Caco-2 (cell line): ENCODE measurements around the gene AK2. TPM values are rescaled to one million over a fixed set of nuclear protein-coding genes. Genes with fewer than 3 reads are reported as not detected.

Experiments used
- BruUV-seq: library from RNA; stranded (reverse); fragments of 400-500 nt; replicated peaks from 2 replicates; lab custom pipeline; 2021; lab: Mats Ljungman, UMichigan
- CTCF ChIA-PET: fragments of 300-600 bp; sonication (Branson Sonifier 250); formaldehyde crosslinking; loops from one replicate; lab custom pipeline; 2022; ENCODE audit warnings: antibody characterized with exemption; lab: Charles Lee
- POLR2A ChIA-PET: fragments of 300-600 bp; sonication (Branson Sonifier 250); formaldehyde crosslinking; loops from one replicate; lab custom pipeline; 2022; ENCODE audit warnings: antibody characterized with exemption; lab: Charles Lee
- DNase-seq, 2 experiments: peaks; one replicate each; pipeline versions ENCODE4 v3.0.0 to v3.0.0-alpha.2; 2020 to 2022
- H3K27me3 ChIP-seq: replicated peaks from 2 replicates; pipeline ENCODE4 v1.6.0; 2011; ENCODE audit warnings: low read length; ENCODE audit not compliant: control insufficient read depth, insufficient read depth
- H3K36me3 ChIP-seq: 2 replicates; pipeline ENCODE4 v1.5.1; 2011; ENCODE audit warnings: low read length; ENCODE audit not compliant: control insufficient read depth, insufficient read depth
- H3K4me1 ChIP-seq: fragments of 250-450 bp; sonication (Bioruptor Pico); 2 replicates; pipeline ENCODE4 v1.5.1; 2020; ENCODE audit warnings: mild to moderate bottlenecking
- H3K4me3 ChIP-seq: 2 replicates; pipeline ENCODE4 v1.5.1; 2011; ENCODE audit warnings: low read depth, mild to moderate bottlenecking, control low read depth, low read length
- H3K9me3 ChIP-seq: fragments of 250-450 bp; sonication (Bioruptor Pico); 2 replicates; pipeline ENCODE4 v1.5.1; 2020; ENCODE audit warnings: mild to moderate bottlenecking, moderate library complexity
- H3K27ac Mint-ChIP-seq: one replicate; pipeline ENCODE4 v1.8.0; 2022; ENCODE audit warnings: mixed read lengths; ENCODE audit not compliant: unreplicated experiment
- H3K27me3 Mint-ChIP-seq: one replicate; pipeline ENCODE4 v1.8.0; 2022; ENCODE audit warnings: mixed read lengths; ENCODE audit not compliant: insufficient read depth, unreplicated experiment
- H3K36me3 Mint-ChIP-seq: one replicate; pipeline ENCODE4 v1.8.0; 2022; ENCODE audit warnings: mild to moderate bottlenecking, mixed read lengths; ENCODE audit not compliant: insufficient read depth, unreplicated experiment
- H3K4me1 Mint-ChIP-seq: one replicate; pipeline ENCODE4 v1.8.0; 2022; ENCODE audit warnings: low read depth, mixed read lengths; ENCODE audit not compliant: unreplicated experiment
- H3K4me3 Mint-ChIP-seq: one replicate; pipeline ENCODE4 v1.8.0; 2022; ENCODE audit warnings: mild to moderate bottlenecking, moderate library complexity, mixed read lengths; ENCODE audit not compliant: unreplicated experiment
- H3K9me3 Mint-ChIP-seq: one replicate; pipeline ENCODE4 v1.8.0; 2022; ENCODE audit warnings: mixed read lengths; ENCODE audit not compliant: unreplicated experiment
- intact Hi-C: fragments of 100-400 bp; cut with micrococcal nuclease; formaldehyde crosslinking; loops from one replicate; pipeline ENCODE4 v1.10.0; 2022; ENCODE audit not compliant: unreplicated experiment
- total RNA-seq: library from RNA; stranded (reverse); gene quantifications from 2 replicates; pipeline ENCODE4 v1.2.3, GENCODE V29; 2022
- TF ChIP-seq, protein P1 (sequence below), 2 experiments: fragments of 200-600 bp in 1 of 2; IDR thresholded peaks; 1 replicate in 1 of 2; 2 replicates in 1 of 2; pipeline versions ENCODE4 v1.5.1 to v1.8.0; 2011 to 2022; ENCODE audit warnings: antibody characterized with exemption in 1 of 2, control low read depth in 1 of 2, inconsistent platforms in 1 of 2, low read depth in 1 of 2, low read length in 1 of 2, mild to moderate bottlenecking in 1 of 2, moderate library complexity in 1 of 2; ENCODE audit not compliant: insufficient read depth in 1 of 2, severe bottlenecking in 1 of 2, unreplicated experiment in 1 of 2

The AK2 gene
- total RNA-seq, 1 experiment from 2014 or later = 127 TPM

DNA sequence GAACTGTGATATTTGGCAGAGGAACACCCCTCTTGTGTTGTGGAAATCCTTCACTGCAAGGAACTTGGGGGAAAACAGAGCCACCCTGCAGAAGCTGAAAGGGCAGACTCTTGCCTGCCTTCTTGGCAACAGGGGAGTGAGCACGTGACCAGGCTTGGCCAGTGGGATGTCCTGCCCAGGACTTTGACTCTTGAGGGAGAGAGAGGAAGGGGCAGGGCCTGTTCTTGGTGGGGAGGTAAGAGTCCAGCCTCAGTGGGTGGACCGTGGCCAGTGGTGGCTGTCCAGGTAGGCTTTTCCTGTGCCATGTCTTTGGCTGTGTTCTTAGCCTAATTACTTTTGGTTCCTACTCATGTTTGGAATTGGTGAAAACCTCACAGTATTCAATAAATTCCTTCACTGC, 8.6 kb upstream of the AK2 start:
- H3K36me3 Mint-ChIP-seq = no peaks in the 10 kb centered on the region
- no peak overlapping the region for H3K27ac Mint-ChIP-seq
- intact Hi-C loops = no loop called here
- CTCF ChIA-PET = no interaction called here
- no peak overlapping the region for H3K4me3 Mint-ChIP-seq
- Histone ChIP-seq H3K9me3 (no peaks in the 10 kb centered on the region), H3K4me3 (no peak overlapping the region), H3K27me3 (no peaks in the 10 kb centered on the region), H3K36me3 (no peaks in the 10 kb centered on the region), H3K4me1 (no peaks in the 10 kb centered on the region; the same call in 1 of the 2 replicates)
- peaks cover 5% of the 10 kb centered on the region for H3K4me1 Mint-ChIP-seq
- no TSS peak for BruUV-seq
- TF ChIP-seq, protein P1, sequence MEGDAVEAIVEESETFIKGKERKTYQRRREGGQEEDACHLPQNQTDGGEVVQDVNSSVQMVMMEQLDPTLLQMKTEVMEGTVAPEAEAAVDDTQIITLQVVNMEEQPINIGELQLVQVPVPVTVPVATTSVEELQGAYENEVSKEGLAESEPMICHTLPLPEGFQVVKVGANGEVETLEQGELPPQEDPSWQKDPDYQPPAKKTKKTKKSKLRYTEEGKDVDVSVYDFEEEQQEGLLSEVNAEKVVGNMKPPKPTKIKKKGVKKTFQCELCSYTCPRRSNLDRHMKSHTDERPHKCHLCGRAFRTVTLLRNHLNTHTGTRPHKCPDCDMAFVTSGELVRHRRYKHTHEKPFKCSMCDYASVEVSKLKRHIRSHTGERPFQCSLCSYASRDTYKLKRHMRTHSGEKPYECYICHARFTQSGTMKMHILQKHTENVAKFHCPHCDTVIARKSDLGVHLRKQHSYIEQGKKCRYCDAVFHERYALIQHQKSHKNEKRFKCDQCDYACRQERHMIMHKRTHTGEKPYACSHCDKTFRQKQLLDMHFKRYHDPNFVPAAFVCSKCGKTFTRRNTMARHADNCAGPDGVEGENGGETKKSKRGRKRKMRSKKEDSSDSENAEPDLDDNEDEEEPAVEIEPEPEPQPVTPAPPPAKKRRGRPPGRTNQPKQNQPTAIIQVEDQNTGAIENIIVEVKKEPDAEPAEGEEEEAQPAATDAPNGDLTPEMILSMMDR (IDR thresholded peaks at IDR 0.05; ENCODE audit: insufficient read depth in 1 of 2, low read depth in 1 of 2, low read length in 1 of 2, severe bottlenecking in 1 of 2, unreplicated experiment in 1 of 2) = no peak
- DNase-seq = no peak
- H3K9me3 Mint-ChIP-seq = no peaks in the 10 kb centered on the region
- H3K27me3 Mint-ChIP-seq = no peaks in the 10 kb centered on the region
- POLR2A ChIA-PET = no interaction called here

DNA sequence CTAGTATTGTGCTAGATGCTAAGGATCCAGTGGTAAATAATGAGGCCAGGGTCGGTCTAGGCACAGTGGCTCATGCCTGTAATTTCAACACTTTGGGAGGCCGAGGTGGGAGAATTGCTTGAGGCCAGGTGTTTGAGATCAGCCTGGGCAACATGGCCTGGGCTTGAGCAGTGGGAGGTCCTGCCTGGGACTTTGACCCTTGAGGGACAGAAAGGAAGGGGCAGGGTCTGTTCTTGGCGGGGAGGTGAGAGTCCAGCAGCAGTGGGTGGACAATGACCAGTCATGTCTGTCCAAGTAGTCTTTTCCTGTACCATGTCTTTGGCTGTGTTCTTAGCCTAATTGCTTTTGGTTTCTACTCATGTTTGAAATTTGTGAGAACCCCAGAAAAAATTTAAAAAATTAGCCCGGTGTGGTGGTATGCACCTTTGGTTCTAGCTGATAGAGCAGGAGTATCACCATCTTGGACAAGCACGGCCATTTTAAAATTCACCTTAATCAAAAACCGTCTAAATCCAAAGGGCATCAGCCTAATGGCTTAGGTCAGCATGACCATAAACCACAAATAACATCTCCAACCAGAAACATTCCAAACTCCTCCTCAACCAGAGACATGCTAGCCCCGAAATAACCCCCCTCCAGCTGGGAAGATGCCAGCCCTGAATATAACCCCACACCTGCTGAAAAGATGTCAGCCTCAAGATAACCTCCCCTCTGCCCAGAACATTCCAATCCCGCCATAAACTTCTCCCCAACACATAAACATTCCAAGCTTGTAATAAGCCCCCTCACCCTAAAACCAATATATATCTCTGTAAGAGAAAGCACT, 6.8 kb upstream of the AK2 start:
- DNase-seq = no peak
- no TSS peak for BruUV-seq
- no peak overlapping the region for H3K27ac Mint-ChIP-seq
- H3K9me3 Mint-ChIP-seq = no peaks in the 10 kb centered on the region
- H3K4me3 Mint-ChIP-seq = no peak overlapping the region
- no peaks in the 10 kb centered on the region for H3K27me3 Mint-ChIP-seq
- H3K36me3 Mint-ChIP-seq = no peaks in the 10 kb centered on the region
- ChIA-PET POLR2A (no interaction called here), CTCF (no interaction called here)
- TF ChIP-seq, protein P1 (IDR thresholded peaks at IDR 0.05; ENCODE audit: insufficient read depth in 1 of 2, low read depth in 1 of 2, low read length in 1 of 2, severe bottlenecking in 1 of 2, unreplicated experiment in 1 of 2) = no peak
- H3K4me1 Mint-ChIP-seq = peaks cover 5% of the 10 kb centered on the region
- H3K9me3 ChIP-seq = no peaks in the 10 kb centered on the region
- H3K4me1 ChIP-seq = no peaks in the 10 kb centered on the region; the same call in 1 of the 2 replicates
- no peaks in the 10 kb centered on the region for H3K36me3 ChIP-seq
- H3K4me3 ChIP-seq = no peak overlapping the region
- no peaks in the 10 kb centered on the region for H3K27me3 ChIP-seq
- intact Hi-C loops = no loop called here

DNA sequence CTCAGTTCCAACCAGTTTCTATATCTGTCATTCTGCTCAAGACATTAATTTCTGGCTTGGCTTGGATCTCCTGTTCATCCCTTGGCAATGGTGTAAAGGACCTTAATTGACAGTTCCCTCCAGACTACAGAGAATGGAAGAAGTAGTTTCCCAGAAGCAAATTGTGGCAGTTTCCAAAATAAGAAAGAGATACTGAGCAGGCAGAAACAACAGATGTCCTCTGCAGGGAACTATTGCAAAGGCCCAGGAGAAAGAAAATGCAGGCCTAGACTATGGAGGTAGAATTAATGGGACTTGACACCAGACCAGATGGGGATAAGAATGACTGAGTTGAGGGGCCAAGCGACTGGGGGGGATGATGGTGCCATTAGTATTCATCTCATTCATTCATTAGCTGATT, 6.1 kb upstream of the AK2 start:
- CTCF ChIA-PET = no interaction called here
- peaks cover 5% of the 10 kb centered on the region for H3K4me1 Mint-ChIP-seq
- no peaks in the 10 kb centered on the region for H3K9me3 ChIP-seq
- H3K27me3 Mint-ChIP-seq = no peaks in the 10 kb centered on the region
- H3K27ac Mint-ChIP-seq = no peak overlapping the region
- POLR2A ChIA-PET = no interaction called here
- H3K4me3 ChIP-seq = no peak overlapping the region
- no peaks in the 10 kb centered on the region; the same call in 1 of the 2 replicates for H3K4me1 ChIP-seq
- no TSS peak for BruUV-seq
- H3K36me3 ChIP-seq = no peaks in the 10 kb centered on the region
- no peak for DNase-seq
- no peaks in the 10 kb centered on the region for H3K36me3 Mint-ChIP-seq
- H3K27me3 ChIP-seq = no peaks in the 10 kb centered on the region
- TF ChIP-seq, protein P1 (IDR thresholded peaks at IDR 0.05; ENCODE audit: insufficient read depth in 1 of 2, low read depth in 1 of 2, low read length in 1 of 2, severe bottlenecking in 1 of 2, unreplicated experiment in 1 of 2) = no peak
- H3K4me3 Mint-ChIP-seq = no peak overlapping the region
- intact Hi-C loops = no loop called here
- H3K9me3 Mint-ChIP-seq = no peaks in the 10 kb centered on the region
